K562 (cell line): Measurements from ENCODE around the gene TSSK2. TPM values are rescaled to one million over a fixed set of nuclear protein-coding genes. Genes with fewer than 3 reads are reported as not detected.

Source experiments
- CBX3 ChIP-seq, 2 experiments: IDR thresholded peaks; 1 replicate in 1 of 2; 2 replicates in 1 of 2; pipeline ENCODE4 v1.6.1; 2012; ENCODE audit warnings: inconsistent platforms in 2 of 2, low read length in 2 of 2, borderline replicate concordance in 1 of 2, control low read depth in 1 of 2
- HOXB6 ChIP-seq: fragments of 250-450 bp; sonication (Bioruptor Pico); IDR thresholded peaks from 2 replicates; pipeline ENCODE4 v1.5.1; 2022; ENCODE audit warnings: mild to moderate bottlenecking, borderline replicate concordance
- MCM7 ChIP-seq, 2 experiments: fragments of 450-650 bp; IDR thresholded peaks; 2 replicates each; pipeline ENCODE4 v1.6.1; 2016 to 2018
- PHF8 ChIP-seq: fragments of 200-600 bp; sonication (generic); IDR thresholded peaks from 2 replicates; pipeline ENCODE4 v1.6.1; 2012; ENCODE audit warnings: mixed run types, mild to moderate bottlenecking, inconsistent platforms, low read length, moderate library complexity, borderline replicate concordance
- POU5F1 ChIP-seq: fragments of 150-350 bp; IDR thresholded peaks from 2 replicates; pipeline ENCODE4 v1.6.1; 2014; ENCODE audit warnings: borderline replicate concordance, low read length, low read depth, mild to moderate bottlenecking; ENCODE audit not compliant: partially characterized antibody
- RFX7 ChIP-seq: fragments of 250-450 bp; sonication (Bioruptor Pico); IDR thresholded peaks from 2 replicates; pipeline ENCODE4 v1.5.1; 2021; ENCODE audit warnings: mild to moderate bottlenecking
- TAF7 ChIP-seq: fragments of 450-650 bp; IDR thresholded peaks from 2 replicates; pipeline ENCODE4 v1.6.1; 2016; ENCODE audit warnings: missing genetic modification characterization, missing compliant biosample characterization
- ZNF165 ChIP-seq: fragments of 250-450 bp; sonication (Bioruptor Pico); IDR thresholded peaks from 2 replicates; pipeline ENCODE4 v1.4.0; 2020; ENCODE audit warnings: borderline replicate concordance
- ZNF41 ChIP-seq: fragments of 250-450 bp; sonication (Bioruptor Pico); conservative IDR thresholded peaks from 2 replicates; pipeline ENCODE4 v1.4.0; 2020; ENCODE audit warnings: mild to moderate bottlenecking
- ZNF76 ChIP-seq: fragments of 250-450 bp; sonication (Bioruptor Pico); IDR thresholded peaks from 2 replicates; pipeline ENCODE4 v1.4.0; 2020; ENCODE audit warnings: mild to moderate bottlenecking, moderate library complexity, borderline replicate concordance
- polyA plus RNA-seq, 8 experiments: library from polyadenylated mRNA; depleted of rRNA in 4 of 8; stranded (reverse) in 5 of 8; unstranded in 3 of 8; fragments of >200 nt; fragmentation: Nextera tagmentation in 2 of 8; fragmentation: Illumina TruSeq in 1 of 8; extraction: Ambion mirVana in 2 of 8; extraction: Trizol in 1 of 8; gene quantifications; 2 replicates each; pipeline versions ENCODE4 v1.2.1 to v1.2.3, GENCODE V29; 2011 to 2014; ENCODE audit warnings: inconsistent platforms in 1 of 8, missing spikeins in 1 of 8
- total RNA-seq, 7 experiments: library from RNA; depleted of rRNA in 6 of 7; stranded (reverse); fragments of >200 nt in 6 of 7; fragmentation: Illumina TruSeq in 2 of 7; extraction: Trizol in 2 of 7; gene quantifications; 2 replicates each; pipeline versions ENCODE4 v1.2.1 to v1.2.3, GENCODE V29; 2011 to 2021; ENCODE audit warnings: low replicate concordance in 1 of 7
- TF ChIP-seq, protein P1 (sequence below), 2 experiments: fragments of 450-650 bp; IDR thresholded peaks; 2 replicates each; pipeline ENCODE4 v1.6.1; 2018; ENCODE audit warnings: mild to moderate bottlenecking in 2 of 2, low read depth in 1 of 2; ENCODE audit not compliant: partially characterized antibody in 2 of 2
- TF ChIP-seq, protein P2 (sequence below): fragments of 250-450 bp; sonication (Bioruptor Pico); IDR thresholded peaks from 2 replicates; pipeline ENCODE4 v1.8.0; 2021; ENCODE audit warnings: moderate library complexity, mild to moderate bottlenecking, inconsistent platforms
- TF ChIP-seq, protein P3 (sequence below): fragments of 250-450 bp; sonication (Bioruptor Pico); IDR thresholded peaks from 2 replicates; pipeline ENCODE4 v1.5.0; 2021
- TF ChIP-seq, protein P4 (sequence below): fragments of 450-650 bp; IDR thresholded peaks from 2 replicates; pipeline ENCODE4 v1.6.1; 2018; ENCODE audit not compliant: partially characterized antibody
- TF ChIP-seq, protein P5 (sequence below), 3 experiments: IDR thresholded peaks in 2 of 3; conservative IDR thresholded peaks in 1 of 3; 2 replicates each; pipeline ENCODE4 v1.5.1; 2011 to 2012; ENCODE audit warnings: low read length in 3 of 3, mild to moderate bottlenecking in 3 of 3, control low read depth in 2 of 3, improper control_type of control experiment in 1 of 3, inconsistent platforms in 1 of 3, low read depth in 1 of 3, mixed read lengths in 1 of 3, moderate library complexity in 1 of 3; ENCODE audit not compliant: insufficient read depth in 2 of 3

TSSK2 gene
- total and polyA plus RNA-seq, 9 of the 15 experiments (the other 6 are each of a cell fraction or from before 2014, with no cell fraction given) = 0.04 TPM; not detected in 8

DNA sequence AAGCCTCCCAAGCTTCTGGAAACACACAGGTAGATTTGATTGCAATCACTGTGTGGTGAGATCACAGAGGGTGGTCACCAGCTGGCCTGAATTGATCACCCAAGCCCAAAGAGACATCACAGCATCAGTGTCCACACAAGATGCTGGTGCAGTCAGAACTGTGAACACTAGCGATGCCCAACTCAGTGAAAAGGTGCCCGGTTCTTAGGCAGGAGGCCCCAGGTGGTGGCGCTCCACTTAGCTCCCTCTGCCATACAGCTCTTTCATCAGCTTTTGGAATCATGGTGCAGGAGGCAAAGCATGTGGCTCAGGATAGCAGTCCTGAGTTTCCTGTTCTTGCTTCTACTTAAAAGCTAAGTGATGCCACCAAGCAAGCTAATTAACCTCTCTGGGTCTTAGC, 20.0 kb upstream of the TSSK2 start (continued):
- TF ChIP-seq, protein P1, sequence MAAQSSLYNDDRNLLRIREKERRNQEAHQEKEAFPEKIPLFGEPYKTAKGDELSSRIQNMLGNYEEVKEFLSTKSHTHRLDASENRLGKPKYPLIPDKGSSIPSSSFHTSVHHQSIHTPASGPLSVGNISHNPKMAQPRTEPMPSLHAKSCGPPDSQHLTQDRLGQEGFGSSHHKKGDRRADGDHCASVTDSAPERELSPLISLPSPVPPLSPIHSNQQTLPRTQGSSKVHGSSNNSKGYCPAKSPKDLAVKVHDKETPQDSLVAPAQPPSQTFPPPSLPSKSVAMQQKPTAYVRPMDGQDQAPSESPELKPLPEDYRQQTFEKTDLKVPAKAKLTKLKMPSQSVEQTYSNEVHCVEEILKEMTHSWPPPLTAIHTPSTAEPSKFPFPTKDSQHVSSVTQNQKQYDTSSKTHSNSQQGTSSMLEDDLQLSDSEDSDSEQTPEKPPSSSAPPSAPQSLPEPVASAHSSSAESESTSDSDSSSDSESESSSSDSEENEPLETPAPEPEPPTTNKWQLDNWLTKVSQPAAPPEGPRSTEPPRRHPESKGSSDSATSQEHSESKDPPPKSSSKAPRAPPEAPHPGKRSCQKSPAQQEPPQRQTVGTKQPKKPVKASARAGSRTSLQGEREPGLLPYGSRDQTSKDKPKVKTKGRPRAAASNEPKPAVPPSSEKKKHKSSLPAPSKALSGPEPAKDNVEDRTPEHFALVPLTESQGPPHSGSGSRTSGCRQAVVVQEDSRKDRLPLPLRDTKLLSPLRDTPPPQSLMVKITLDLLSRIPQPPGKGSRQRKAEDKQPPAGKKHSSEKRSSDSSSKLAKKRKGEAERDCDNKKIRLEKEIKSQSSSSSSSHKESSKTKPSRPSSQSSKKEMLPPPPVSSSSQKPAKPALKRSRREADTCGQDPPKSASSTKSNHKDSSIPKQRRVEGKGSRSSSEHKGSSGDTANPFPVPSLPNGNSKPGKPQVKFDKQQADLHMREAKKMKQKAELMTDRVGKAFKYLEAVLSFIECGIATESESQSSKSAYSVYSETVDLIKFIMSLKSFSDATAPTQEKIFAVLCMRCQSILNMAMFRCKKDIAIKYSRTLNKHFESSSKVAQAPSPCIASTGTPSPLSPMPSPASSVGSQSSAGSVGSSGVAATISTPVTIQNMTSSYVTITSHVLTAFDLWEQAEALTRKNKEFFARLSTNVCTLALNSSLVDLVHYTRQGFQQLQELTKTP (IDR thresholded peaks at IDR 0.05; ENCODE audit: low read depth in 1 of 2, partially characterized antibody in 2 of 2) = no peak
- TF ChIP-seq CBX3 (IDR thresholded peaks at IDR 0.05; ENCODE audit: borderline replicate concordance in 1 of 2, low read length in 2 of 2) (no peak), HOXB6 (CRISPR knock-in tag) (no peak), ZNF165 (CRISPR knock-in tag) (no peak), ZNF76 (CRISPR knock-in tag) (no peak), POU5F1 (no peak), RFX7 (CRISPR knock-in tag) (no peak), PHF8 (no peak), MCM7 (IDR thresholded peaks at IDR 0.05) (no peak), TAF7 (tag) (no peak), ZNF41 (CRISPR knock-in tag) (no peak)
- TF ChIP-seq, protein P2, sequence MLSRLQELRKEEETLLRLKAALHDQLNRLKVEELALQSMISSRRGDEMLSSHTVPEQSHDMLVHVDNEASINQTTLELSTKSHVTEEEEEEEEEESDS = no peak
- TF ChIP-seq, protein P3, sequence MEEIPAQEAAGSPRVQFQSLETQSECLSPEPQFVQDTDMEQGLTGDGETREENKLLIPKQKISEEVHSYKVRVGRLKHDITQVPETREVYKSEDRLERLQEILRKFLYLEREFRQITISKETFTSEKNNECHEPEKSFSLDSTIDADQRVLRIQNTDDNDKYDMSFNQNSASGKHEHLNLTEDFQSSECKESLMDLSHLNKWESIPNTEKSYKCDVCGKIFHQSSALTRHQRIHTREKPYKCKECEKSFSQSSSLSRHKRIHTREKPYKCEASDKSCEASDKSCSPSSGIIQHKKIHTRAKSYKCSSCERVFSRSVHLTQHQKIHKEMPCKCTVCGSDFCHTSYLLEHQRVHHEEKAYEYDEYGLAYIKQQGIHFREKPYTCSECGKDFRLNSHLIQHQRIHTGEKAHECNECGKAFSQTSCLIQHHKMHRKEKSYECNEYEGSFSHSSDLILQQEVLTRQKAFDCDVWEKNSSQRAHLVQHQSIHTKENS (CRISPR knock-in tag) = no peak
- TF ChIP-seq, protein P4, sequence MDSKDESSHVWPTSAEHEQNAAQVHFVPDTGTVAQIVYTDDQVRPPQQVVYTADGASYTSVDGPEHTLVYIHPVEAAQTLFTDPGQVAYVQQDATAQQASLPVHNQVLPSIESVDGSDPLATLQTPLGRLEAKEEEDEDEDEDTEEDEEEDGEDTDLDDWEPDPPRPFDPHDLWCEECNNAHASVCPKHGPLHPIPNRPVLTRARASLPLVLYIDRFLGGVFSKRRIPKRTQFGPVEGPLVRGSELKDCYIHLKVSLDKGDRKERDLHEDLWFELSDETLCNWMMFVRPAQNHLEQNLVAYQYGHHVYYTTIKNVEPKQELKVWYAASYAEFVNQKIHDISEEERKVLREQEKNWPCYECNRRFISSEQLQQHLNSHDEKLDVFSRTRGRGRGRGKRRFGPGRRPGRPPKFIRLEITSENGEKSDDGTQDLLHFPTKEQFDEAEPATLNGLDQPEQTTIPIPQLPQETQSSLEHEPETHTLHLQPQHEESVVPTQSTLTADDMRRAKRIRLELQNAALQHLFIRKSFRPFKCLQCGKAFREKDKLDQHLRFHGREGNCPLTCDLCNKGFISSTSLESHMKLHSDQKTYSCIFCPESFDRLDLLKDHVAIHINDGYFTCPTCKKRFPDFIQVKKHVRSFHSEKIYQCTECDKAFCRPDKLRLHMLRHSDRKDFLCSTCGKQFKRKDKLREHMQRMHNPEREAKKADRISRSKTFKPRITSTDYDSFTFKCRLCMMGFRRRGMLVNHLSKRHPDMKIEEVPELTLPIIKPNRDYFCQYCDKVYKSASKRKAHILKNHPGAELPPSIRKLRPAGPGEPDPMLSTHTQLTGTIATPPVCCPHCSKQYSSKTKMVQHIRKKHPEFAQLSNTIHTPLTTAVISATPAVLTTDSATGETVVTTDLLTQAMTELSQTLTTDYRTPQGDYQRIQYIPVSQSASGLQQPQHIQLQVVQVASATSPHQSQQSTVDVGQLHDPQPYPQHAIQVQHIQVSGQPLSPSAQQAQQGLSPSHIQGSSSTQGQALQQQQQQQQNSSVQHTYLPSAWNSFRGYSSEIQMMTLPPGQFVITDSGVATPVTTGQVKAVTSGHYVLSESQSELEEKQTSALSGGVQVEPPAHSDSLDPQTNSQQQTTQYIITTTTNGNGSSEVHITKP = no peak
- TF ChIP-seq, protein P5, sequence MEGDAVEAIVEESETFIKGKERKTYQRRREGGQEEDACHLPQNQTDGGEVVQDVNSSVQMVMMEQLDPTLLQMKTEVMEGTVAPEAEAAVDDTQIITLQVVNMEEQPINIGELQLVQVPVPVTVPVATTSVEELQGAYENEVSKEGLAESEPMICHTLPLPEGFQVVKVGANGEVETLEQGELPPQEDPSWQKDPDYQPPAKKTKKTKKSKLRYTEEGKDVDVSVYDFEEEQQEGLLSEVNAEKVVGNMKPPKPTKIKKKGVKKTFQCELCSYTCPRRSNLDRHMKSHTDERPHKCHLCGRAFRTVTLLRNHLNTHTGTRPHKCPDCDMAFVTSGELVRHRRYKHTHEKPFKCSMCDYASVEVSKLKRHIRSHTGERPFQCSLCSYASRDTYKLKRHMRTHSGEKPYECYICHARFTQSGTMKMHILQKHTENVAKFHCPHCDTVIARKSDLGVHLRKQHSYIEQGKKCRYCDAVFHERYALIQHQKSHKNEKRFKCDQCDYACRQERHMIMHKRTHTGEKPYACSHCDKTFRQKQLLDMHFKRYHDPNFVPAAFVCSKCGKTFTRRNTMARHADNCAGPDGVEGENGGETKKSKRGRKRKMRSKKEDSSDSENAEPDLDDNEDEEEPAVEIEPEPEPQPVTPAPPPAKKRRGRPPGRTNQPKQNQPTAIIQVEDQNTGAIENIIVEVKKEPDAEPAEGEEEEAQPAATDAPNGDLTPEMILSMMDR (IDR thresholded peaks at IDR 0.05 in 2 of 3, conservative IDR thresholded peaks at IDR 0.05 in 1 of 3; ENCODE audit: insufficient read depth in 2 of 3, low read depth in 1 of 3, low read length in 3 of 3) = peak; percentile 25 to 30 (median 29); a peak in 3 of 6 replicates
